K562 (cell line): Measurements from ENCODE around the gene AAK1. TPM values are rescaled to one million over a fixed set of nuclear protein-coding genes. Genes with fewer than 3 reads are reported as not detected.

Source experiments
- AFF1 ChIP-seq, 2 experiments: fragments of 450-650 bp; IDR thresholded peaks; 2 replicates each; pipeline ENCODE4 v1.6.1; 2018; ENCODE audit warnings: mild to moderate bottlenecking in 2 of 2, low read depth in 1 of 2; ENCODE audit not compliant: partially characterized antibody in 2 of 2
- CBX5 ChIP-seq: IDR thresholded peaks from 2 replicates; pipeline ENCODE4 v1.6.1; 2014; ENCODE audit warnings: low read depth, borderline replicate concordance
- FOXP1 ChIP-seq: sonication (generic); formaldehyde crosslinking; IDR thresholded peaks from 2 replicates; pipeline ENCODE4 v1.8.0; 2022; ENCODE audit warnings: mild to moderate bottlenecking, missing genetic modification reagents
- LARP7 ChIP-seq: fragments of 450-650 bp; IDR thresholded peaks from 2 replicates; pipeline ENCODE4 v1.6.1; 2016
- NCOA2 ChIP-seq, 2 experiments: fragments of 450-650 bp; IDR thresholded peaks; 2 replicates each; pipeline ENCODE4 v1.6.1; 2018; ENCODE audit warnings: mild to moderate bottlenecking in 2 of 2, moderate library complexity in 1 of 2; ENCODE audit not compliant: partially characterized antibody in 2 of 2
- NR2C1 ChIP-seq, 2 experiments: fragments of 450-650 bp; IDR thresholded peaks; 2 replicates each; pipeline ENCODE4 v1.6.1; 2017; ENCODE audit warnings: mild to moderate bottlenecking in 2 of 2, antibody characterized with exemption in 1 of 2, inconsistent platforms in 1 of 2, missing compliant biosample characterization in 1 of 2, missing genetic modification characterization in 1 of 2
- REST ChIP-seq, 2 experiments: fragments of 450-650 bp; formaldehyde crosslinking in 1 of 2; IDR thresholded peaks; 2 replicates each; pipeline versions ENCODE4 v1.4.0 to v1.6.1; 2014 to 2020; ENCODE audit warnings: mild to moderate bottlenecking in 2 of 2, borderline replicate concordance in 1 of 2, low read depth in 1 of 2
- RNF2 ChIP-seq: sonication (generic); IDR thresholded peaks from 2 replicates; pipeline ENCODE4 v1.6.1; 2016
- SIX5 ChIP-seq, 2 experiments: IDR thresholded peaks; 2 replicates each; pipeline ENCODE4 v1.6.1; 2011; ENCODE audit warnings: low read length in 2 of 2, borderline replicate concordance in 1 of 2, low read depth in 1 of 2, mild to moderate bottlenecking in 1 of 2, moderate library complexity in 1 of 2; ENCODE audit not compliant: insufficient read depth in 1 of 2
- ZFP1 ChIP-seq: fragments of 450-650 bp; formaldehyde crosslinking; IDR thresholded peaks from 2 replicates; pipeline ENCODE4 v1.4.0; 2020; ENCODE audit warnings: mild to moderate bottlenecking, mixed read lengths
- ZNF644 ChIP-seq: fragments of 200-800 bp; sonication (Bioruptor generic); IDR thresholded peaks from 2 replicates; pipeline ENCODE4 v1.6.1; 2016; ENCODE audit warnings: low read depth, missing genetic modification characterization, missing compliant biosample characterization
- polyA plus RNA-seq, 8 experiments: library from polyadenylated mRNA; depleted of rRNA in 4 of 8; stranded (reverse) in 5 of 8; unstranded in 3 of 8; fragments of >200 nt; fragmentation: Nextera tagmentation in 2 of 8; fragmentation: Illumina TruSeq in 1 of 8; extraction: Ambion mirVana in 2 of 8; extraction: Trizol in 1 of 8; gene quantifications; 2 replicates each; pipeline versions ENCODE4 v1.2.1 to v1.2.3, GENCODE V29; 2011 to 2014; ENCODE audit warnings: inconsistent platforms in 1 of 8, missing spikeins in 1 of 8
- total RNA-seq, 7 experiments: library from RNA; depleted of rRNA in 6 of 7; stranded (reverse); fragments of >200 nt in 6 of 7; fragmentation: Illumina TruSeq in 2 of 7; extraction: Trizol in 2 of 7; gene quantifications; 2 replicates each; pipeline versions ENCODE4 v1.2.1 to v1.2.3, GENCODE V29; 2011 to 2021; ENCODE audit warnings: low replicate concordance in 1 of 7
- TF ChIP-seq, protein P1 (sequence below): fragments of 450-650 bp; IDR thresholded peaks from 2 replicates; pipeline ENCODE4 v1.6.1; 2014; ENCODE audit warnings: low read depth, mild to moderate bottlenecking, moderate library complexity, borderline replicate concordance

The AAK1 gene
- total and polyA plus RNA-seq, 9 of the 15 experiments (the other 6 are each of a cell fraction or from before 2014, with no cell fraction given): 0.89 to 17.1 (median 6.0) TPM

DNA sequence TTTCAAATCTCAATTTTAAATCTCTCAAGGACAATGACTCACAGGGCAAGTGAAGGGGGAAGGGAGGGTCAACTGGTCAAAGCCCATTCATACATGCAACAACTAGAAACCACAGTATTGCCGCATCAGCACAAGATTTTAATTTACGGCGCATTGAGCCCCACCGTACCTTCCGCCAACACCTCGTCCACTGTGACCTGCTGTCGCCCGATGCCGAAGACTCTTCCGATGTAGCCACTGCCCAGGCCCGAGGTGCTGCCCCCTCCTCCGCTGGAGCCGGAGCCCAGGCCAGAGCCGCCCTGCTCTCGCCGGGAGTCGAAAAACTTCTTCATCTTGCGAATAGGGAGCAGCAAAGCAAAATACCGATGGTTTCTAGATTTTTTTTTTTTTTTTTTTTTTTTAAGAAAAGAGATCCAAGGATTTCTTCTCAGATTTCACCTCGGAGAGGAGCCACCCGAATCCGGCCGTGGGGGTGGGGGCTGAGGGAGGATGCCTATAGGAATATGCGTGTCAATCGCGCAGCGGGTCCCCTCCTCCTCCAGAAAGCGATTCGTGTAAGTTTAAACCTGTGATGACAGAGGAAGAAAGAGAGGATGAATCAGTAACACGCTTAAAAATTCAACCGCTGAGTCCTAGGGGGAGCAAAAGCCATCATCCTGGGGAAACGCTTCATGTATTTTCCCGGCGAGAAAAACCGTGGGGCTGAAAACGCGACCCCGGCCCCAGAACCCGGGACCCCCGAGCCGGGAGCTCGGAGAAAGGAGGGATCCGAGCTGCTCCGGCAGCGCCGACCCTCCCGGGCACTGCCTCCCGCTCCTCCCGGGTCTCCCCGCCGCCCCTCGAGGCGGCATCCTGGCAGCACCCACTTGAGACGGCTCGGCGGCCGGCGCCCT, 584 bp downstream of the AAK1 start (continued):
- TF ChIP-seq ZFP1 (CRISPR knock-in tag) (no peak), NCOA2 (IDR thresholded peaks at IDR 0.05; ENCODE audit: partially characterized antibody in 2 of 2) (no peak), ZNF644 (tag) (no peak; the same call in 1 of the 2 replicates), CBX5 (no peak), FOXP1 (CRISPR knock-in tag) (no peak), NR2C1 (IDR thresholded peaks at IDR 0.05) (peak; percentile 79), NR2C1 (tag; IDR thresholded peaks at IDR 0.05) (peak; percentile 90), AFF1 (IDR thresholded peaks at IDR 0.05; ENCODE audit: low read depth in 1 of 2, partially characterized antibody in 2 of 2) (peak in 1 of 2 experiments; percentile 58), LARP7 (no peak), SIX5 (IDR thresholded peaks at IDR 0.05; ENCODE audit: borderline replicate concordance in 1 of 2, insufficient read depth in 1 of 2, low read depth in 1 of 2, low read length in 2 of 2) (no peak), REST (IDR thresholded peaks at IDR 0.05; ENCODE audit: borderline replicate concordance) (peak; percentile 20; the same call in 1 of the 2 replicates), REST (CRISPR knock-in tag; IDR thresholded peaks at IDR 0.05; ENCODE audit: low read depth) (no peak; the same call in 1 of the 2 replicates), RNF2 (peak; percentile 89)
- TF ChIP-seq, protein P1, sequence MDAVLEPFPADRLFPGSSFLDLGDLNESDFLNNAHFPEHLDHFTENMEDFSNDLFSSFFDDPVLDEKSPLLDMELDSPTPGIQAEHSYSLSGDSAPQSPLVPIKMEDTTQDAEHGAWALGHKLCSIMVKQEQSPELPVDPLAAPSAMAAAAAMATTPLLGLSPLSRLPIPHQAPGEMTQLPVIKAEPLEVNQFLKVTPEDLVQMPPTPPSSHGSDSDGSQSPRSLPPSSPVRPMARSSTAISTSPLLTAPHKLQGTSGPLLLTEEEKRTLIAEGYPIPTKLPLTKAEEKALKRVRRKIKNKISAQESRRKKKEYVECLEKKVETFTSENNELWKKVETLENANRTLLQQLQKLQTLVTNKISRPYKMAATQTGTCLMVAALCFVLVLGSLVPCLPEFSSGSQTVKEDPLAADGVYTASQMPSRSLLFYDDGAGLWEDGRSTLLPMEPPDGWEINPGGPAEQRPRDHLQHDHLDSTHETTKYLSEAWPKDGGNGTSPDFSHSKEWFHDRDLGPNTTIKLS: 0 out of 2 replicates have a peak, but pooled peaks have one; percentile 16
